ENCODE results near the gene PIGM.

PIGM gene

DNA sequence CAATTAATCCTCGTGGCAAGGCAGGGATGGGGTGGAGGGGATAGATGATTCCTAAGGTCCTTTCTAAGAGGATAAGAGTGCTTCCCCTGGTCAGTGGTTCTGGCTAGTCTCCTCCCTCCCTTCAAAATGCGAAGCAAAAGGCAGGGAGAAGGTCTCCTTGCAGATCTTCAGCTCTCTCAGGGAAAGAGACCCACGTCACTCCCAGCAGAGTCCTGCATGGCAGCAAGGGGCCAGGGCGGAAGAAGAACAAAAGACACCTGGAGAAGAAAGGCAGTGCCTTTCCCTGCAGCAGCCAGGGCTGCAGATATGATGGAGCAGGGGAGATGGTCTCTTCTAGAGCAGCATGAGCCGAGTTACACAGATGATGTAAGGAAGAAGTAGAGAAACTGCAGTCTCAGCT lies 48.1 kb downstream of the PIGM start:
- no peak for DNase-seq

GRCh38 chr1:159982280-159982679 lies 49.5 kb downstream of the PIGM start:
- no peak for DNase-seq

GRCh38 chr1:159981351-159982055 lies 50.3 kb downstream of the PIGM start:
- no peak for DNase-seq

DNA sequence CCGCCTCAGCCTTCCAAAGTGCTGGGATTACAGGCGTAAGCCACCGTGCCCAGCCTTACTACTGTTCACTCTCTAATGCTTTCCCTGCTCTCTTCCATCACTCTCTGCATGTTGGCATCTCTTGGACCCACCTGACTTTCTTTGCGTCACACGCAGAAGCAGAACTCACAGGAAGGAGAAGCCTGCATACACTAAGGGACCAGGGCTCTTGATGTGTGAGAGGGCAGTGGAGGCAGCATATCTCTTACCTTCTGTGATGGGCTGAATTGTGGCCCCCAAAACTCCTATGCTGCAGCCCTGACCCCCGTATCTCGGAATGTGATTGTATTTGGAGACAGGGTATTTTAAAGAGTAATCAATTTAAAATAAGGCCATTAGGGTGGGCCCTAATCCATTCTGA lies 51.0 kb downstream of the PIGM start:
- no peak for DNase-seq

GRCh38 chr1:159980076-159980475 lies 51.7 kb downstream of the PIGM start:
- no peak for DNase-seq

DNA sequence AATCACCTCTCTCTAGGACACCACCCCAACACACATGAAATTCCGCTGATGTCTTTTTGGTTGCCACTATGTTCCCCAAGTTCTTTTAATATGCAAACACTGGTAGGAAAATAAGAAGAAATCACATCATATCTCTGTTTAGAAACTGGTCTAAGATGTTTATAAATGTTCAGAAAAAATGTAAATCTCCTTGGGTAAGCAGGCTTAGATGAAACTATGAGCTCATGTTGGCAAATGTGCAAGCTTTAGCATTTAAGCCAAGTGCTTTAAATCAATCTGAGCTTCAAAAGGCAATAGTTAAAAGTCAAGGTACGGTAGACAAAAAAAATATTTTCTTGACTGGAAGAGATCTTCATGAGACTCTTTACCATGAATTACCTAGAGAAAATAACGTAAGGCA lies 52.5 kb downstream of the PIGM start:
- no peak for DNase-seq

DNA sequence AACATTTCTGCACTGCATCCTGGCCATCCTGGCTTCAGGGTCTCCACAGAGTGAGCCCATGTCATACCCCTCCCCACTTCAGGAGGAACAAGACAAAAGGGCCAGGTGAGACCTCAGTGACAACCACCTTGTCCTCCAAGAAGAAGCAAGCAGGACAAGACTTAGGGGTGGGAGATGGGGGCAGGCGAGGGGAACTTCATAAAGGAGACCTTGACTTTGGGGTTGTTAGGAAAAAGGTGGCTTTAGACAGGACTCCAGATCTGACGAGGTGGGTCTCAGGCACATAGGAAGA lies 53.7 kb downstream of the PIGM start:
- DNase-seq = no peak

- no peak for DNase-seq
These were observed 54.3 kb downstream of the PIGM start for GRCh38 chr1:159977364-159978106.

All from activated CD4-positive, alpha-beta T cell treated with anti-CD3 and anti-CD28 coated beads, Interleukin-2, Interleukin-6, amounts not matched to agents 100 ng/mL and 50 ng/mL, durations not matched to agents 16 hours and 8 hours (primary cell).